Measurements from ENCODE around the gene JAKMIP1. TPM values are rescaled to one million over a fixed set of nuclear protein-coding genes. Genes with fewer than 3 reads are reported as not detected.

Gene JAKMIP1
- total RNA-seq, 6 donors from 2014 or later: 0.40 to 6.8 (median 1.0) TPM

- H3K27me3 ChIP-seq: no peaks in the 10 kb centered on the region
- DNase-seq (no peak), ATAC-seq (ENCODE audit: low FRiP score in 2 of 2) (no peak)
- TF ChIP-seq, protein P1, sequence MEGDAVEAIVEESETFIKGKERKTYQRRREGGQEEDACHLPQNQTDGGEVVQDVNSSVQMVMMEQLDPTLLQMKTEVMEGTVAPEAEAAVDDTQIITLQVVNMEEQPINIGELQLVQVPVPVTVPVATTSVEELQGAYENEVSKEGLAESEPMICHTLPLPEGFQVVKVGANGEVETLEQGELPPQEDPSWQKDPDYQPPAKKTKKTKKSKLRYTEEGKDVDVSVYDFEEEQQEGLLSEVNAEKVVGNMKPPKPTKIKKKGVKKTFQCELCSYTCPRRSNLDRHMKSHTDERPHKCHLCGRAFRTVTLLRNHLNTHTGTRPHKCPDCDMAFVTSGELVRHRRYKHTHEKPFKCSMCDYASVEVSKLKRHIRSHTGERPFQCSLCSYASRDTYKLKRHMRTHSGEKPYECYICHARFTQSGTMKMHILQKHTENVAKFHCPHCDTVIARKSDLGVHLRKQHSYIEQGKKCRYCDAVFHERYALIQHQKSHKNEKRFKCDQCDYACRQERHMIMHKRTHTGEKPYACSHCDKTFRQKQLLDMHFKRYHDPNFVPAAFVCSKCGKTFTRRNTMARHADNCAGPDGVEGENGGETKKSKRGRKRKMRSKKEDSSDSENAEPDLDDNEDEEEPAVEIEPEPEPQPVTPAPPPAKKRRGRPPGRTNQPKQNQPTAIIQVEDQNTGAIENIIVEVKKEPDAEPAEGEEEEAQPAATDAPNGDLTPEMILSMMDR (IDR thresholded peaks at IDR 0.05): no peak
- no peak for TF ChIP-seq POLR2A (IDR thresholded peaks at IDR 0.05)
- no peaks in the 10 kb centered on the region for H3K4me1 ChIP-seq
- H3K36me3 ChIP-seq: no peaks in the 10 kb centered on the region
- H3K9me3 ChIP-seq: no peaks in the 10 kb centered on the region
- no peak overlapping the region for H3K4me3 ChIP-seq
- no peak overlapping the region for H3K27ac ChIP-seq
- 77 to 100% methylated on average over 2 to 11 of the region's 11 CpGs for WGBS, 2 donors
Observed at GRCh38 chr4:5992828-5993321, 207.5 kb downstream of the JAKMIP1 start.

- no peaks in the 10 kb centered on the region for H3K36me3 ChIP-seq
- no peak for ATAC-seq (ENCODE audit: low FRiP score in 2 of 2)
- no peak overlapping the region for H3K4me3 ChIP-seq
- H3K9me3 ChIP-seq: no peaks in the 10 kb centered on the region
- H3K27ac ChIP-seq: no peak overlapping the region
- no peaks in the 10 kb centered on the region for H3K4me1 ChIP-seq
- WGBS, 2 donors: 74 to 78% methylated on average over 17 of the region's 17 CpGs
- no peak for DNase-seq
- TF ChIP-seq, protein P1 (IDR thresholded peaks at IDR 0.05): no peak
- TF ChIP-seq POLR2A (IDR thresholded peaks at IDR 0.05): no peak
- TF ChIP-seq POLR2AphosphoS5 (IDR thresholded peaks at IDR 0.05): no peak
- no peak for TF ChIP-seq EP300 (IDR thresholded peaks at IDR 0.05)
- no peaks in the 10 kb centered on the region for H3K27me3 ChIP-seq
Observed at GRCh38 chr4:5992171-5992827, 208.1 kb downstream of the JAKMIP1 start.

GRCh38 chr4:5991405-5991804, 208.9 kb downstream of the JAKMIP1 start:
- TF ChIP-seq, protein P1 (IDR thresholded peaks at IDR 0.05): no peak
- TF ChIP-seq POLR2AphosphoS5 (IDR thresholded peaks at IDR 0.05) (no peak), EP300 (IDR thresholded peaks at IDR 0.05) (no peak)
- no peak for ATAC-seq (ENCODE audit: low FRiP score in 2 of 2)
- Histone ChIP-seq H3K27ac (no peak overlapping the region), H3K4me3 (no peak overlapping the region), H3K27me3 (no peaks in the 10 kb centered on the region), H3K4me1 (no peaks in the 10 kb centered on the region), H3K9me3 (no peaks in the 10 kb centered on the region), H3K36me3 (no peaks in the 10 kb centered on the region)
- DNase-seq: no peak
- 55 to 71% methylated on average over 1 of the region's 1 CpG for WGBS, 2 donors

DNA sequence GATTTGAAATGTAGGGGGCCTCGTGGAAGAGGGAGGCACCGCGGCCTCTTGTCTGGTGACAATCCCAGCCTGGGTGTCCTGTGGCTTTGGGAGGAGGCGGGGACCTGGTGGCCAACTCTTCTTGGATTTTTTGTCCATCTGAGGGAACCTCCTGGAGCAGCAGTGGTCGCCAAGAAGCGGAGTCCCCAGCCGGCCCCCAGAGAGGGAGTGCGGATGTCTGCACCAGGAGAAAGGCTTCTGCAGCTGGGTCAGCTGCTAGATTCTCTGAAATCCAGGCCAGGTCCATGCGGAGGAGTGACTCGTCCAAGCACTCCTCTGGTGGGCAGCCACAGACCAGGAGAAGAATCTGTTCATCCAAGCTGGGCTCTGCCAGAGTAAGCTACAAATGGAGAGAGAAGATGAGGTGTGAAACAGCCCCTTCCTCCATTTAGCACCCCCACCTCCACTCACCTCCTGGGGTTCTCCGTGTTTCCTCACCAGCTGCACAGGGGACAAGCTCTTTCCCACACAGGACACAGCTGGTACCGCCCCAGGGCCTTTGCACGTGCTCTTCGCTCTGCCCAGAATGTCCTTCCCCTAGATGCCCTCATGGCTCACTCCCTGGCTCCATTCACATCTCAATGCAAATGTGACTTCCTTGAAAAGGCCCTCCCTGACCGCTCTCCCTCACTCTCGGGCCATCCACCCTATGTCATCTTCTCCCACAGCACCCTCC, 209.7 kb downstream of the JAKMIP1 start:
- no peaks in the 10 kb centered on the region for H3K9me3 ChIP-seq
- TF ChIP-seq POLR2AphosphoS5 (IDR thresholded peaks at IDR 0.05): no peak
- no peaks in the 10 kb centered on the region for H3K36me3 ChIP-seq
- ATAC-seq (ENCODE audit: low FRiP score in 2 of 2) (no peak), DNase-seq (no peak)
- H3K4me3 ChIP-seq: no peak overlapping the region
- no peaks in the 10 kb centered on the region for H3K27me3 ChIP-seq
- no peak overlapping the region for H3K27ac ChIP-seq
- WGBS, 2 donors: 91 to 95% methylated on average over 11 to 16 of the region's 16 CpGs
- H3K4me1 ChIP-seq: no peaks in the 10 kb centered on the region

DNA sequence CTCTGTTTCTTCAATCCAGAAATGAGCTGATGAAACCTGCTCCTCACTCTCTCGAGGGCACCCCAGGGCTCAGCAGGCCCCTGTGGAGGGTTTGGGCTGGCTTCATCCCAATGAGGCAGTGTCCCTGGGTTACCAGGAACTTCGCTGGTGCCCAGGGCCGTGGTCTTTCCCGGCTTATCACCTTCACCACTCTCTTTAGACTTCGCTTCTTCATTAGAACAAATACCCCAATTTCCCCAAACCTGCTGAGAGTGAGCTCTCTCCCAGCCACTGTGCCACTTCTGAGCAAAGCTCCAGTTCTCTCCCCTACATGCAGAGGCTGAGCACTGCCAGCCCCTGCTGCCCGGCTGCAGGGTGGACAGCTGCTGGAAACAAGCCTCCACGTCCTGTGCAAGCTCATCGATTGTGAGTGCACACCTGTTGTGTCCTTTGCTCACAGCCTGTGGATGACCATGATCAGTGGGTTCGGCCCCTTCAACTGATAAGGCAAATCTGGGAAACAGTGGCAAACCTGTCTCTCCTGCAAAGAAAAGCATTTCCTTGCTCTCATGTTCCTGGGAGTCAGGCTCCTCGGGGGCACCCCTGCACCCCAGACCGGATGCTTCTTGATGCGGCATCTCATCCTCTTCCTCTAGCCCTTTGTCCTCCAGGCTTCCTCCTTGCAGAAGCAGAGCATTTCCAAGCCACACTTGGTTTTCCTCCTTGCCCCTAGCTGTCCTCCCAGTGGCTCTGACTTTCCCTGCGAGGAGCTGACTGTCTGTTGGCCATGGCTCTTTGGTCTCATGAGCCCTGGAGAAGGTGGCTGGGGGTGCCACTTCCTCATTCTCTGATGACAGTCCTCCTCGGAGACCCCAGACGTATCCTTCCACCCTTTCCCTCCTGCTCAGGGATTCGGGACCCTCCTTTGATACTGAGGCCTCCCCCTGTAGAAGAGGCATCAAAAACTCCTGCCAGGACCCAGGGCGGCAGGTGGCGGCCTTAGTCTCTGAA, 210.8 kb downstream of the JAKMIP1 start:
- no peaks in the 10 kb centered on the region for H3K36me3 ChIP-seq
- H3K27me3 ChIP-seq: no peaks in the 10 kb centered on the region
- H3K9me3 ChIP-seq: peaks cover 0 to 3% (median 0%) of the 10 kb centered on the region in 4 donors
- no peaks in the 10 kb centered on the region for H3K4me1 ChIP-seq
- no peak for TF ChIP-seq POLR2AphosphoS5 (IDR thresholded peaks at IDR 0.05)
- TF ChIP-seq POLR2A (IDR thresholded peaks at IDR 0.05): no peak
- no peak for TF ChIP-seq EP300 (IDR thresholded peaks at IDR 0.05)
- TF ChIP-seq, protein P1 (IDR thresholded peaks at IDR 0.05): no peak
- no peak overlapping the region for H3K27ac ChIP-seq
- H3K4me3 ChIP-seq: no peak overlapping the region
- ATAC-seq (ENCODE audit: low FRiP score in 2 of 2) (no peak), DNase-seq (no peak)
- 73 to 78% methylated on average over 17 to 18 of the region's 18 CpGs for WGBS, 2 donors

All from upper lobe of left lung (tissue), 6 donors.